CD4-positive, alpha-beta T cell treated with Interleukin-6 for 4 hours (primary cell): ENCODE measurements around the gene GAB4.

Source experiments
- DNase-seq: peaks from one replicate; pipeline ENCODE4 v3.0.0-alpha.2; 2020; ENCODE audit warnings: mixed read lengths

Gene GAB4

DNA sequence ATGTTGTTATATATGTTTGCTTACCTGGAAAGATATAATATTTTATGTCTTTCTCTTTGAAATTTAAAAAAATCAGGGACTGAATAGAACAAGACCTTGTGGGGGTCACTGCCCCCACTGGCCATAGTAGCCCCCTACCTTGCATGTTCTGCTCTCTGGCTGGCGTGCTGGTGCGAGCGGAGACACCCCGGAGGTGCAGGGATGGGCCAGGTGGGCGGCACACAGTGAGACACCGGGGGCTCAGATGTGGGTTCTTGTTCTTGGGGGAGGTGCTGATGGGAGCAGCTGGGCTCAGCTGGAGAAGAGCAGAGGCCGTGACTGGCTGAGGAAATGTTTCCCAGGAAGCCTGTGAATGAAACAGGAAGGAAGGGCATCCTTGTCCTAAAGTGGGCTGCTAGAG, 20.2 kb downstream of the GAB4 start:
- no peak for DNase-seq

DNA sequence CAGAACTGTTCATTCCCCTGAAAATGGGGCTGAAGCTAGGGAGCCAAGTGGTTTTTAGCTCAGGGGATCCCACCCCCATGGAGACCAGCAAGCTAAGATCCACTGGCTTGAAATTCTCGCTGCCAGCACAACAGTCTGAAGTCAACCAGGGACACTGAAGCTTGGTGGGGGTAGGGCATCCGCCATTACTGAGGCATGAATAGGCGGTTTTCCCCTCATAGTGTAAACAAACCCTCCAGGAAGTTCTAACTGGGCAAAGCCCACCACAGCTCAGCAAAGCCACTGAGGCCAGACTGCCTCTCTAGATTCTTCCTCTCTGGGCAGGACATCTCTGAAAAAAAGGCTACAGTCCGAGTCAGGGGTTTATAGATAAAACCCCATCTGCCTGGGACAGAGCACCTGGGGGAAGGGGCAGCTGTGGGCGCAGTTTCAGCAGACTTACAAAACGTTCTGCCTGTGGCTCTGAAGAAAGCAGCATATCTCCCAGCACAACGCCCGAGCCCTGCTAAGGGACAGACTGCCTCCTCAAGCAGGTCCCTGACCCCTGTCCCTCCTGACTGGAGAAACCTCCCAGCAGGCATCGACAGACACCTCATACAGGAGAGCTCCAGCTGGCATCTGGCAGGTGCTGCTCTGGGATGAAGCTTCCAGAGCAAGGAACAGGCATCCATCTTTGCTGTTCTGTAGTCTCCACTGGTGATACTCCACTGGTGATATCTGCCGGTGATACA, 32.7 kb downstream of the GAB4 start:
- no peak for DNase-seq

DNA sequence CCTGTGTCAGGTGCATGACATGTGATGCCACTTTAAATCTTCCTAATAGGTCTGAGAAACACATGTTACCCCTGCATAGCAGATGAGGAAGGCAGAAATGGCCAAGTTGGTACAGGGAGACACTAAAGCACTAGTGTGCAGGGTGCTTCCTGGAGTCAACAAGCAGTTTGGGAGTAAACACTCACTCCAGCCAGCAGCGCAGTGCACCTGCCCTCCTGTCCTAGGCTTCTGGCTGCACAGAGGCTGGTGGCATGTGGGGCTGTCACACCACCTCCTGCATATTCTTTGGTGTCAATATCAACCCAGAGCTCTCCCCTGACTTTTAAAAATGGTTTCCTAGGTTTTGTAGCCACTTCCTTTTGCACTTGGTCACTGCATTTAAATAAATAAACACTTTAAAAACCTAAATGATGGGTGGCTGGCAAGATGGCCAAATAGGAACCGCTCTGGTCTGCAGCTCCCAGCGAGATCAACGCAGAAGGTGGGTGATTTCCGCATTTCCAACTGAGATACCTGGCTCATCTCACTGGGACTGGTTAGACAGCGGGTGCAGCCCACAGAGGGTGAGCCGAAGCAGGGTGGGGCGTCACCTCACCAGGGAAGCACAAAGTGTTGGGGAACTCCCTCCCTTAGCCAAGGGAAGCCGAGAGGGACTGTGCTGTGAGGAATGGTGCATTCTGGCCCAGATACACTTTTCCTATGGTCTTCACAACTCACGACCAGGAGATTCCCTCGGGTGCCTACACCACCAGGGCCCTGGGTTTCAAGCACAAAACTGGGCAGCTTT, 33.5 kb downstream of the GAB4 start:
- no peak for DNase-seq

DNA sequence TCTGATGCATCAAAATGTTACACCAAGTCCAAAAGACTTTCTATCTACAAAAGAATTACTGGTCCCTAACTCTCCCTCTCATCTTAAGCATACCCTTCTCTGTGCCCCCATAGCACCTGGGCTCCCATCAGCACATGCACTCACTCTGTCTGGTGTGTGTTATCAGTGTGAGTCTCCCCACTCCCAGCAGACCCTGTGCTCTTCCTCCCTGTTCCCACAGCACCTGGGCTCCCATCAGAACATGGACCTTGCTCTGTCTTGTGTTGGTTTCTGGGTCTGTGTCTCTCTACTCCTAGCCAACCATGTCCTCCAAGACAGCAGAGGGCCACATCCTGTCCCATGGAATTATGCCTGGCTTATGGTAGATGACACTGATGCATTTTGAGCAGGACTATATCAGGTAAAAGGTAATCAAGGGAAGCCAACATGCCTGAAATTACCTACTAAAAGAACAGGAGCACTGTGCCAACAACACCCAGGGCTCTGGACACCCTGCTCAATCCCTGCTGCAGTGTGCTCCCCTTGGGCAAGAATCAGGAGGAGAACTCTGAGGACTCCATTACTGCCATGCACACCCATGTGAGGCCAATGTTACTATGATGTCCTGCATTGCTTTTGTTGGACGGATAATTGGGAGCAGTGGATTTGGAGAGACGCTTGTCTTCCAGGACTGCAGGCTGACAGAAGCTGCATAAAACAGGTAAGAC, 34.3 kb downstream of the GAB4 start:
- no peak for DNase-seq

DNA sequence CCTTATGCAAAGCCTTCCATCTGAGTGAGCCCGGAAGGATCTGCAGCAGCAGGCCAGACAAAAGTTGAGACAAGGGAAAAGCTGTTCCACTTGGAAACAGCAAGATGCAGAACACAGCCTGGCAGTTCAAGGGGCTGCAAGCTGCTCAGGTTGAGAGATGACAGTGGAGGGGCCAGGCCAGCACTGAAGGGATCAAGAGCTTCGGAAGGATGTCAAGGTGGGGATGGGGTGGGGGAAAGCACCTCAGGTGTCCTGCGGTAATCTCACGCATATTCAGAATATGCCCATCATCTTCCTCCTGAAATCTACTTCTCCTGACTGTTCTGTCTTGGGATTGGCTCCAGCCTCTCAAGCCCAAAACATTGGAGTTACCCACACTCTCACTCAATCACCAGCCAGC, 35.7 kb downstream of the GAB4 start:
- DNase-seq = no peak

DNA sequence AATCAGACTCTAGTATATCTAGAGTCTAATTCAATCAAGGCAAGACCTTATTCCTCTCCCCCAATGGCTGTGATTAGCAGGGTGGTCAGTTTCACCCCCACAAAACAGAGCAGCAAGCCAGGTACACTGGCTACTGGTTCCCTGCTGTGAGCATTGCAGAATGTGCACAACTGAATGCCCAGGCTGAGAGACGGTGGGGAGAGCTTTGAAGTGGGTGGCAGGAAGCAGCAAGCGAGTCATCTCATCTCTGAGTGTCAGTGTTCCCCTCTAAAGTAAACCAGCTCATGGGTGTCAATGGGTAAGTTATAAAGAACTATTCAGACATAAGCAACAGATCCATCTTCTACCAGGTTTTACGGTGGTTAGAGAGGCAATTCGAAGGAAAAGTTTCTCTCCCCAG, 37.6 kb downstream of the GAB4 start:
- DNase-seq = peak; percentile 7

DNA sequence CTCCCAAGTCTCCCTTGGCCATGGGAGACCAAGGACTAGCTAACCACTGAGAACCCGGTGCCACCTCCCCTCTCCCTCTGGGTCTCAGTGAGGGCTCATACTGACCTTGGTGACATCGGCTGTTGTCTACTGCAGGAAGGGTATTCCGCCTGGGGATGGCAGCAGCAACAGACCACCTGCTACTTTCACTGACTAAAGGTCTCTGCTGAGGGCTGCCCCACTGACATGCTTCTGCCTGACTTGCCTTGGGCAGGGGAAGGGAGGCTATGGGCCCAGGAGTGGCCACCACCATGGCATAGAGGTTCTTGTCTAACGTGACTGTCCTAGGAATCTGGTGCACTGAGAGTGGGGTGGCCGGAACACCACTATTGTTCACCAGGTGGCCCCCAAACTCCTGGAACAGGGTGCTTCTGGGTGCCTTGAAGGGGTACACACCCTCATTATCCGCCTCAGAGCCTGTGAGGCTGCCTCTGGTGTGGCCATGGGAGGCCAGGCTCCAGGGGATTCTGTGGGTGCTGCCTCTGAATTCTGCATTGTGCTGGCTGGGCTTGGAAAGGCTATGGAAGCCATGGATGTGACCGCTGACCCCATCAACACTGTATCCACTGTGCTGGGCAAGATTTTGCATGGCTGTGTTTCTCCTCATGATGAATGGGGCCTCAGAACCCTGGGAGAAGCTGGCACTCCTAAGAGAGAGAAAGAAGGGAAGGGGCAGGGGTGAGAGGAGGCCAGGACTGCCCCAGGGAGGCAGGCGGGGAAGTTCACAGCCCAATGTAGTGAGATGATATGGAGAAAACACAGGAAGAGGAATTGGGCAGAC, 38.3 kb downstream of the GAB4 start:
- no peak for DNase-seq

DNA sequence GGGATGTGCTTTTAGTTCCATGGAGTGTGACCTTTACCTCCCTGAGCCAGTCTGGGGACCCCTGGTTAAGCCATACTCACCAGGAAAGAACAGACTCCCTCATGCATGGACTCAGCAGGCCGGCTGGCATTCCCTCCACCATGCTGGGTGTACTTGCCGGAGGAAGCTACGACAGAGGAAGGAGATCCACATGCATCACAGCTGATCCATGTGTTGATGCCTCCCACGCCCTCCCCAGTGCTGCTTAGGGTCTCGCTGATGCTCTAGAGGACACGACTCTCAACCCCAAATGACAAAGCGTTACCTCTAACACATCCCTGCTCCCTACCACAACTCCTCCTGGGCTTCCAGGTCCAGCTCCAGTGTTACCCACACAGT, 39.8 kb downstream of the GAB4 start:
- DNase-seq = no peak

DNA sequence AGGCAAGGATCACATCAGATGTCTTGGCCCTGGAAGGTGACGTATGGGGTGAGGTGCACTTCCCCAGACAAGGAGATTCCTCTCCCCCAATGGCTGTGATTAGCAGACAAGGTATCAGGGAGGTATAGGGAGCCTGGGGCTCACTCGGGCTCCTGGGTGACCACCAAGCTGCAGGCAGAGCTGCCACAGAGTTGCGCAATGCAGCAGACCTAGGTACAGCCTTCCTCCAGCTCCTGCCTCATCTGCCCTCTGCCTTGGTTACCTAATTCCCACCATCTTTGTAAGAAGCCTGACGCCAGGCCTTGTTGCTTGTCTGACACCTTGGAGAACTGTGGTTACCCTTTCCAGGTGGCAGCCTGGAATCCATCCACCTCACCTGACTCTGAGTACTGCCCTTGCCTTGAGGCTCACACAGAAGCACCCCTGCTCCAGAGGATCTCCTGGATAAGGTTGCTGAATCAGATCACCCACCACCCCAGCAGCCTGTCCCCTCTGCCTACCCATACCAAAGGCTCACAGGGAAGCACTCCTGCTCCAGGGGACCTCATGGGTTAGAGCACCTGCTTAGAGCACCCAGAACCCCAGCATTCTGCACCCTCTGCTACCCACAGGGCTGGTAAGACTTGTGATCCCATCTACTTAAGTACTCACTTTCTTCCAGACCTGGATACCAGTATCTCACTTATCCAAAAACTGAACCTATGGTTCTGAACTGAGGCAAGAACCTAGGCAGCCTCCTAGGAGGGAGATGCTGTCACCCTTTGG, 40.4 kb downstream of the GAB4 start:
- DNase-seq = no peak

DNA sequence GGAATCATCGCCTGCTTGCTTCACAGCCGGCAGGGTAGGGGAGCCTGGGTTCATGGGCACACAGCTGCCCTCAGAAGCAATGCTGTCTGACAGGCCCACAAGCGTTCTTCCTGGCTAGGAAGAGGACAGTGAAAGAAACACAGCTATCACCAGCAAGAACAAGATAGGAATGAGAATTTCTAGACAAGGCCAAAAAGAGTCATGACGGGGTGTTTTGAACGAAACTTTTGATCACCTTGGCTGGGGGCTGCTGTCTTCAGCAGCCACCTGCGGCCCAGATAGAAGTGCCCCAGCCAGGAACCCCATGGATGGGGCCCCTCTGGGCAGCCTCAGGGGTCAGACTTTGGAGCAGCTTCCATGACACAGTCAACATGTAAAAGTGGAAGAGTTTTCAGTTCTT, 41.8 kb downstream of the GAB4 start:
- no peak for DNase-seq

DNA sequence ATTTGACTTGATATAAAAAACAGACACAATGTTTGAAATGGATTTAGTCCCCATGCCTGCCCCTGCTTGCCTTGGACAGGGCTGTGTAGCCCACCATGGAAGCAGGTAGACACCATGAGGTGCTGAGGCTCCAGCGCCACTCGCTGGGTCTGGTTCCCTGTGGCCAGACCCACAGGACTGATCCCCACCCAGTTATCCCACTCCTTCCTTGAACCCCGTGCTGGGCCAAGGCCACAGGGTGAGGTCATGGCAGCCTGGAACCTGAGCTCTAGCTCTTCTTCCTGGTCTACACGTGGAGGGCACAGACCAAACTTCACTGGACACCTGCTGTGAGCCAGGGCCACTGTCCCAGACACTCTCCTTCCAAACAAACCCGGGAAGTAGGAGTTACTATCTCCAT, 42.5 kb downstream of the GAB4 start:
- no peak for DNase-seq

DNA sequence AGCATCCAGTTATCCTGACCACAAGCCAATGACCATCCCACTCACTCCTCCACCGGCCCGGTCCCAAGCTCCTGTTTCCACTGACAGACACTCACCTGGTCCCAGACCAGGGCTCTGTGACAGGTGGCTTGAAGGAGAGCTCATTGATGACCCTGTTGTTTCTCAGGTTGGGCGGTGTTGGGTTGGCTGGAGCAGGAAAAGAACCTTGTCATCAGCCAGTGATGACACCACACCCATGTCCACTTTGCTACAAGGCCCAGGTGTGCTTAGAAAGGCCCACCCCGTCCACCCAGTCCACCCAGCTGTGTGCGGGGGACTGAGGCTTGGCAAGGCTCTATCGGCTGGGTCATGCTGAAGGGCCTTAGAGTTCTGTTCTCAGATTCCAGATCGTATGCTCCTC, 42.9 kb downstream of the GAB4 start:
- no peak for DNase-seq

DNA sequence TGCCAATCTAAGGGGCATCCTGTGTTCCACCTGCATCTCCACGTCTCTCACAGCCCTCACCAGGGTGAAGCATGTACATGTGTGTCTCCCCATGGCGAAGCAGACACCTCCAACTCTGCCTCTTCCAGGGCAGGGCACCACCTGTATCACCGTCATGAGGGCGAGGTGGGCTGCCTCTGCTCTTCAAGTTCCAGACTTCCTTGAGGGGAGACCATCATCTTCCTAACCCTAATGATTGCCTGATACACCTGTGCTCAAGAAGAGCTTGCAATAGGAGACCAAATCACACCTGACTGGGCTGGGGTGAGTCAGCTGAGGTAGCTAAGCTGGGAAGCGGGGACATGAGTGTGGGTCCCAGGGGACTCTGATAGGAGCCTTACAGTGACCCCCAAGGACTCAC, 43.7 kb downstream of the GAB4 start:
- DNase-seq = no peak

DNA sequence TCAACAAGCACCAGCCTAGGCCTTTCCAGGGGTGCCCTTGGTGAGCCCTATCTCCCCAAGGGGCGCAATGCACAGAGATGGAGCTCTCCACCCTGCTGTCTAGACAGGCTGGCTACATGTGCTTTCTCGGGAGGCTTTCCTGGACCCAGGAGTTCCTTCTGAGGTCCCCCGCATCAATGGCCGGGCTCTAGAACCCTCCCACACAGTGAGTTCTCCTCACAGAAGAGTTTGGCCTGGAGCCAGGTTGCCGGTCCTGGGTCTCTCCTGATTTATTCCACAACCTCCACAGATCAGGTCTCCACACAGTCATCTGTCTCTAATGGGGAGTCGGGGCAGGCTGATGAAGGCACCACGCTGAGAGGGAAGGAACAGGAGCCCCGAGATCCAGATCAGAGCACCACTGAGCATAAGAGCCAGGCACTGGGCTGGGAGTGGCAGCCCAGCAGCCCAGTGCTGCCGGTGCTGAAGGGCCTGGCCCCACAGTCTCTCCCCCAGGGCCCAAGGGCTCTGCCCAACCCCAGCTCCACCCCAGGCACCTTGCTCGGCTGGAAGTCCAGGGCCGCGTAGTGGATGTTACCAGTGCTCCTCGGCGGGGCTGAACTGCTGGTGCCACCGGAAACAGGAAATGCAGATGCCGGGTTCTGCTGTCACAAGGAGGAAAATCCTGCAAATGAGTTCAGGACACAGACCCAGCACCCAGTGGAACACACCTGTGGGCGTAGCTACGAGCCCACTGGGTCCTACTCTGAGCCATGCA, 44.7 kb downstream of the GAB4 start:
- no peak for DNase-seq

DNA sequence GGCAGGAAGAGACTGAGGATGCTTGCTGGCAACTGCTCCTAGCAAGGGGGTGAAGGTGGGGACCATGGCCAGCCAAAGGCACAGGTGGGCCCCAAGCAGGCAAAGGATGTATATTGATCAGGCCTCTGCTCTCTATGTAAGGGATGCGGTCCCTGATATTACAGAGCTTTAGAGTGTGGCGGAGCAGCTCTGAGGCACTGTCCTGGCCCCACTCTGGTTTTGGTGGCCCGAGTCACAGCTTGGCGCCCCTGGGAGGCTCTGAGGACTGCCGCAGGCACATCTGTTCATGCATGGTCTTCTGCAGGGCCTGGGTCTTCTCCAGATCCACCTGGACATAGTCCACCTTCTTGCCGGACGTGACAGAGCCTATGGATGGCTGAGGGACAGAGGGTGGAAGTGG, 45.5 kb downstream of the GAB4 start:
- DNase-seq = no peak

DNA sequence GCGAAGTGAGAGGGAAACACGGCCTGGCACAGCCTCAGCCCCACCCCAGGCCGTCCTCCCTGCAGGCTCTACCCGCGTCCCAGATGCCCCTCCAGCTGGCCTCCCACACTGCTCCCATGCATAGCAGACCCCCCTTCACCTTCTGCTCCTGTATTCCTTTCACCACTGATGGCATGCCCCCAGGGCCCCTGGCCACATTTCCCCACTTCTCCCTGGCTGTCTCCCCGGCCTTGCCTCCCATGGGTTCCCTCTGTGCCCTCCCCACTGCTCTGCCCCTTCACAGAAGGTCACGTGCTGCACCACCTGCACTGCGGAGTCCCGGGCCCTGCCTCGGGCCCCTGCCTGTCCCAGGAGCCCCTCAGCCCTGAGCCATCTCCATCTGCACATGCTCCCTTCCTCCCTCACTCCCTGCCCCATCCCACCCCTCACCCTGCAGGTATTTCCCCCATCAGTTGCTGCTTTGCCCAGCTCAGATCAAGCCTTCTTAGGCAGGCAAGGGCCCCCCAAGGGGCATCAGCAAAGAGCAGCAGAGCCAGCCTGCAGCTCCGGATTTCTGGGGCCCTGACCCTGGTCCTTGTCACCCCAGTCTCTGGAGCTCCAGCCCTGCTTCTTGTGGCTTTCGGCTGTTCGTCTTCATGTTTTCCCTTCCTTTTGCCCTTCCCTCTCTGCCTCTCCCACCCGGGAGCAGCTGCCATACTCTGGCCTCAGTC, 46.4 kb downstream of the GAB4 start:
- no peak for DNase-seq

DNA sequence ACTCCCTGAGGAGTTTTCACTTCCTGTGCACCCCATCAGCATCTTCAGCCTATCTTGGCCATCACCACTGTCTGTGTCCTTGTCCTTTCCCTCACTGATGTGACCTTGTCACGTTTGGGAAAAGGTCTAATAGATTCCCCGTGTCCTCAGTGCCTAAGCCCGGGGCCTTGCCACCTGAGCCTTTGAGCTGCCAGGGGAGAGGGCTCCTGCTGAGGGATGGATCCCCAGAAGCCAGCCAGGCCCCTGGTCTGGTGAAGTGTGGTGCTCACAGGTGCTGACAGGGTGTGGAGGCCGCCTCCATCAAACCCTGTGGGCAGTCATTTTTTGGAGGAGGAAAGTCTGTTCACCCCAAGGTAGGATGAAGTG, 47.2 kb downstream of the GAB4 start:
- DNase-seq = no peak

DNA sequence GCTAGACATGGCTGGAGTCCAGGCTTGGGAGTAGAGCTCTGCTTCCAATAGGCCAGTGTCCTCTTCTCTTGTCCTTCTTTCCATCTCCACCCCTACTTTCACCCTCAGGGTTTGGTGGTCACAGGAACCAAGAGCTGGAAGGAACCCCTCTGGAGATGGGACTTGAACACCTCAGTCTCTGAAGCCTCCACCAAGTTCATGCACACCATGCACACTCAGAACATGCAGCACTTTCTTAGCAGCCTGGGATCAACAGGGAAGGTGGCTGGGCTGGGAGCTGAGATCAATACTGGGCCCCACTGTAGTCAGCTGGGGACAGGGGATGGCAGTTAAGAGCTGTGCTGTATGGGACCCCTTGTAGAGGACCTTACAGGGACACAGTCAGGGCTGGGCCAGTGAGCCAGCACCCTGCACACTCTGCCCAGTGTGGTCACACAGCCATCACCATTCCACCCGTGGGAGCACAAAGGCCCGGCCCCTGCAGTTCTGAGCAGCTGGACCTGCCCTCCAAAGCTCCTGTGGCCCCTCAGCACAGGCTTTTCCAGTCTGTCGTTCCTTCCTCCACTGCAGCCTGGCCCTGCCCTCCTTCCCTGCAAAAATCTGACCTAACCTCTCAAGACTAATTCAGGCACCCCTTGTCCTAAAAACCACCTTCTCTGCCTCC, 47.7 kb downstream of the GAB4 start:
- DNase-seq = no peak

DNA sequence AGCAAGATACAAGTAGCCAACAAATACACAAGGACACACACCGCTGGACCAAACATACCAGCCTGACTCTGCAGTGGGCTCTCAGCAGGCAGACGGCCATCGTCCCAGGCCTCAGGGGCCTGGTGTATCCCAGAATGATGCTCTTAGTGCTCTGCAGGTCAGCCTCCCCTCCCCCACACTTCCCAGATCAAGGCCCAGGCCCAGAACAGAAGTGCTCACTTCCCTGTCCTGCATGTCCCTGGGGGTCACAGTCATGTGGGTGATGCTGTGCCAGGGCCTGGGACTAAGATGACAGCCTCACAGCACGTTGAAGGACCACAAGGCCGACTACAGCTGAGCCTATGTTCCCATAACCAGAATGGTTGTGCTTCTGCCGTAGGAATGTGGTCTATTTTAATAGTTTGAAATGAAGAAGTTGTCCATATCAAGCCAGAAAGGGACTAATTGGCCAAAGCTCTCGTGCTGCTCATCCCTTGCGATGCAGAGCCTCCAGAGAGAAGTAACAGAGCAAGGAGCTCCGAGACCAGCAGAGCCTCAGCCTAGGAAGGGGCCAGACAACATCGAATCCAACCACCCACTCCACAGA, 48.6 kb downstream of the GAB4 start:
- DNase-seq = no peak

DNA sequence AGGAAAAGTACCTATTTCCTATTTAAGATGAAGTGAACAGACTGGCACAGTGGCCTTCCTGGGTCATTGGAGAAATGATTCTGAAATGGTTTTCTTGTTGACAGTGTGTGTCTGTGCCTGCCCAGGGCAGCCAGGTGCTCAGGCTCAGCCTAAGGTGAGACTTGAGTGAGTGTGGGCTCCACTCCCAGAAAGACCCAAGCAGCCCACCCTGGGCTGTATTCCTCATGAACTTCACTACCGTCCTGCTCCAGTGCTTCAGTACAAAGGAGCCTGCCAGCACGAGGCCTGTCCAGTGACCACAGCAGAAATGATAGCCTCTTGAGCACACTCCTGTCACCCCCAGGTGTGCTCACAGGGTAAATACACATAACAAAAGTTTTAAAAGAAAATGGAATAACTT, 49.5 kb downstream of the GAB4 start:
- no peak for DNase-seq
